Stimulated activated CD8-positive, alpha-beta memory T cell treated with anti-CD3 and anti-CD28 coated beads, Interleukin-15, amount 100 ng/mL, for 4 hours (primary cell): ENCODE results near the gene ASPM.
"Not testable (repeated sequence)": the region's sequence is repeated elsewhere in the genome, so short reads cannot be mapped to it uniquely, and the experiment has no call there.

Experiments used
- DNase-seq, 2 donors: peaks; one replicate each; pipeline ENCODE4 v3.0.0-alpha.2; 2020; ENCODE audit warnings: low read depth in 2 of 2

ASPM gene

DNA sequence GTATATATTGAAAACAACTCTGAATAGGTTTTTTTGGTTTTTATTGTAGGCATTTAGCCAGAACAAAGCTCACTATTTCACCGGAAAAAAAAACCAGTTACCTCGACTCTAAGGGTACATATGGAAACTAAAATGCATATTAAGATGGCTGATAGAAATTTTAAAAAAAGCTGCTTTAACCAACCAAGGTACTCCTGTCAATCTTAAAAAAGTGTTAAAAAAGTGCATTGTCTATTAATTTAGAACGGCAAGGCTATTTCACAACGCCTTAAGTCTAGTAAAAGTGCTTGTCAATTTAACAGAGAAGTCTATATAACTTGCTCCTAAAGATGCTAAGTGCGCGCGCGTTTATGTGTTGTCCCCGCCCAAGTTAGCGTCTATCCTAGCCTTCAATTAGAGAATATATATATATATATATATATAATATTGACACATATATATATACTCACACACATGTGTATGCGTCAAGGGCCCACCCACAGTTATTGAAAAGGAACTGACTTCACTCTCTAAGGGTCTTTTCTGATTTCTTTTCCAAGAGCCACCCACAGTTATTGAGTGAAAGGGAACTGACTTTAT, 934 bp downstream of the ASPM start:
- no peak for DNase-seq

DNA sequence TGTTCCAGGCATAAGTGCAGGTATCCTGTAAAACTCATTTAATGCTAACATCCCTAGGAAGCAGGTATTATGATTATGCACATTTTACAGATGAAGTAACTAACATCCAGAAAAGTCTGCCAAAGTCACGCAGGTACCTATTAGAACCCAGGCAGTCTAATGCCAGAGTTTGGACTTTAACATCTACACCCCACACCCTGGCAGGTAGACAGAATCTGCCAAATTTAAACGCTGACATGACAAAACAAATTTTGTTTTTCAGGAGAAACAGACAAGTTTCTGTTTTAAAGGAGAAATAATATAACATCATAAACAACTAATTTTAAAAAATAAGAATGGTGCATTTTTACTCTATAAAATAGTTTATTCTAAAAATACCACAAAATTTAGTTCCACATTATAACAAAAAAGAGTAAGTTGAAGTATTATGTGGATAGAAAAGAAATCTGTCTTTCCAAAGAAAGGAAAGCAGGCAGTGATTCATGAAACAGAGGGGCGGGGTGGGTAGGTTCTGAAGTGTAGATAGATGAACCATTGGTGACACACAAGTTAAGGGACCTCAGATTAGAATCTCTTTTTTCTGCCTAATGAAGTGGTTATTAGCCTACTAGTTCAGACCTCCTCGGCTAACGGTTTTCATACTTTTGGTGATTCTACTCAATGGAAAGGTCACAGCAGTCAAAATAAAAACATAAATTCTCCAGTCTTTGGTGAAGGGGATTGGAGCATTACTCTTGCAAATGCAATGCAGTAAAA, 1.7 kb downstream of the ASPM start:
- no peak for DNase-seq

DNA sequence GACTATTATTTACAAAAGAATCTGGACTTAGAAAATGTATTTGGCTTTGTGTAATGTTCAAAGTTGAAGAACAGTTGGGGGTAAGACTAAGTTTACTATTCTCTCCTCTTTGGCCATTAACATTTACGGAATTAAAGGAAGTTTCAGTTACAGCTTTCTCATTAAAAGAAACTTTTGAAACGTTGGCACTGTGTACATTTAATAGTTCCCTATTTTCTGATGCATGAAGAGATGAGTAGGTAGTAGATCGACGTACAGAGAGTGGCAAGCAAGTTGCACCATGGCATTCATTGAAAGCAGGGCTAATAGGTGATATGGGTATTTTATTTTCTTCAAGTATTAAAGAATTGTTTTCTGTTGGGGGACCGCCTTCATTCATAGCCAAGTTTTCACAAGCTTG, 3.2 kb downstream of the ASPM start:
- DNase-seq: no peak

DNA sequence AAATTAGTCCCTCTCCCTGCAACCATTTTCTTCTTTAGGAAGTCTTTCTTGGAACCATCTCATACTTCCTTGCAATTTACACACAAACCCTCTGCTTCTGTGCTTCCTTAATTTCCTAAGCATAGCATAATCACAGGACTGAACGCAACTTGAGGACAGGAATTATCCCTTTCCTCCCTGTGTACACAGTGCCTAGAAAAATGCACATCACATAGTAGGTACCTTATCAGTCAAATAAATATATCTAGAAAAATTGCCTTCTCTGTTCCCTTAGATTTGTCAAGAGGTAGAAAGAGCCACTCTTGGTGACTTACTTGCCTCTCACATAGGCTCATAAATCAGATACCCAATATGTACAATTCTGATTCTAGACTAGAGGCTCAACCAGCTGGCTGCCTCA, 4.9 kb downstream of the ASPM start:
- no peak for DNase-seq

DNA sequence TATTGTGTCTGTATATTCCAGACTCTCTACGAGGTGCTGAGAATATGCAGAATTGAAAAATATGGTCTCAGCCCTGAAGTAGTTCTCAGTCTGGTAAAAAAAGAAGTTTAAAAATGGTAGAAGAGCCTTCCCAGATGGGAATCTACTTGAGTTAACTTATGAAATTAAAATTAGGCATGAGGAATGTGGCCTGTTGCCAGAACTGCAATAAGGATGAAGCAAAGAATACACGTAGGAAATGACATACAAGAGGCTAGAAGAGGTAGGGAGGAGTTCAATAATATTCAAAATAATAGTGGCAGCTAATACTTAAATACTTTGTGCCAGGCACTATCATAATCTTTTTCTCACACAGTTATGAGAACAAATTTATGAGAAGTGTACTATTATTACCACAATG, 6.3 kb downstream of the ASPM start:
- no peak for DNase-seq

DNA sequence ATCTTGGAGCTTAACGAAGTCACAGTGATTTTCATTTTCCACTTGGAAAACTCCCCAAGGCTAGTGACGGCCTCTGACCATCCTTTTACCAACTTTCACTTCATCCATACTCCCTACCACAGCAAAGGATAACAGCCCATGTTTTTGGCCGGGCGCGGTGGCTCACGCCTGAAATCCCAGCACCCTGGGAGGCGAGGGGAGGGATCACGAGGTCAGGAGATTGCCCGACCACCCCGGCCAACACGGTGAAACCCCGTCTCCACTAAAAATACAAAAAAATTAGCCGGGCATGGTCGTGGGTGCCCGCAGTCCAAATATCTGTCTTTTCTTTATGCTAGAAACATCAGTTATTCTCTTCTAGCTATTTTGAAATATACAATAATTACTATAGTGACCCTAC, 7.3 kb downstream of the ASPM start:
- DNase-seq: no peak

DNA sequence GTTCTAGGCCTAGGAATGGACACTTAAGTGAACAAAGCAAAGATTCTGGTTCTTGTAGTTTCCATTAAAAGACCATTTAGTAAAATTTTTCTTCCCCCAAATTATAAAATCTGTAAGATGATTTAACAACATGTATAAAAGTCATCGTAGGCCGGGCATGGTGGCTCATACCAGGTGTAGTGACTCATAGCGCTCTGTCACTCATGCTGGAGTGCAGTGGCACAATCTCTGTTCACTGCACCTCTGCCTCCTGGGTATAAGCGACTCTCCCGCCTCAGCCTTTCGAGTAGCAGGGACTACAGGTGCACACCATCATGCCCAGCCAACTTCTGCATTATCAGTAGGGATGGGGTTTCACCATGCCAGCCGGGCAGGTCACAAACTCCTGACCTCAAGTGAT, 9.1 kb downstream of the ASPM start:
- no peak for DNase-seq

DNA sequence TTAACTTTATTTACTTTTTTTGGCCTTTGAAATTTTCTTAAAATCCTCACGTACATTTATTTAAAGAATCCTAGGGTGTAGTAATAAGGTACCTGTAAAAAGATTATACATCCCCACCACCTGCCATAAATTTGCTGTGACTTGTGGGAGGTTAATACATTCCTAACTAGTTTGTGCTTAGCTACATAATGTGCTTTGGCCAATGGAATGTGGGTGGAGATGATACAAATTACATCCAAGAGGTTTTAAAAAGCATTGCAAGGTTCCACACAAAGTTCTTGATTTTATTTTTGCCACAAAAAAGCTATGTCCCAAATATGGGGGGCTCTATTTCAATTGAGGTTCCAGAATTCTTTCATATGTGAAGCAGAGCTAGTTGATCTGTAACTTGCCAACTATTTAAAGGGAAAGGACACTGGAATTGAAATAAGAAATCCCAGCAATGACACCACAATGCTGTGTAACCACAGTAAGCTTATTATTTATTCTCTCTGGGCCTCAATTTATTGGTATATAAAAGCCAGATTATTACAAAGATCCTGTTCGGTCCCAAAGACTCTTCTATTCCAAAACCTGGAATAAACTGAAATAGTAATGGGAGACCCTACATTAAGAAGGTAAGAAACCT, 15.7 kb downstream of the ASPM start:
- no peak for DNase-seq

DNA sequence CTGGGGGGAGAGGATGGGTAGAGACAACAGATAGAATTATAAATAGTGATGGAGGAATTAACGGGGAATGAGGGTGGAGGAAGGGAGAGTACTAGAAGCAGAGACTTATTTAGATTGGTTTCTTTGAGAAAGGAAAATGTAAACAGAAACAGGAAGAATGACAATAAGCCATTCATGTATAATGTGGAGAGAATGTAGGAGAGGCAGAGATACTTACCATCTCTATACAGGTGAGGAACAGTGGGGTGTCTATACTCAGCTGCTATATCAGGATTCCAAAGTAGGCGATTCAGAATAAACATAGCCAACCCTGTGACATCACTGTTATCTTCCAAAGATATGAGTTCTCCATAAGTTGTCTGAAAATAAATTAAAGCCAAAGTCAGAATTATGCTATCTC, 16.8 kb downstream of the ASPM start:
- no peak for DNase-seq

DNA sequence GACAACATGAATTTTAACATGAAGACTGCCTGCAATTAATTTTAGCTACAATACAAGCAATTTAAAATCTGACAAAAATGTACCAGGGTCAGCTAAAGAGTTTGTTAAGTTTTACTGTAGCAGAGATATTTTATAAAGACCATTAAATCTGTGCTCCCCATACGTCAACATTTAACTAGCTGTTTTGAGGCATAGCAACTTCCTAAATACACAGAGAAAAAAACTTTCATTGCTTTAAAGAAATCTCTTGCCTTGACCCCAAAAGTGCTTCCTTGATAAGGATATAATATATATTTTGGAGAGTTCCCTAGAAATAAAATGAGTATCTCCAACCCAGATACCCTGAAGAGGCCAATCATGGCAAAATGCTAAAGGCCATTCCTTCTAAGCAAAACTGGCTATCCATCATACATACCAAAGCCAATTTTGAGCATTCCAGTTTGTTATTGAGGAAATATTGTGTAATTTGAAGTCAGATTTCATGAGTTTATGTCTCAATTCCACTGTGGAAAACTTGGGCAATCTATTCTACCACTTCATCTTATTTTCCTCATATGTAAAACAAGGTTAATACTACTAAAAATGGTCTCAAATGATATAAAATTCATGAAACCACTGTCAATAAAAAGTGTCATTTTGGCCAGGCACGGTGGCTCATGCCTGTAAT, 19.1 kb downstream of the ASPM start:
- DNase-seq: no peak

DNA sequence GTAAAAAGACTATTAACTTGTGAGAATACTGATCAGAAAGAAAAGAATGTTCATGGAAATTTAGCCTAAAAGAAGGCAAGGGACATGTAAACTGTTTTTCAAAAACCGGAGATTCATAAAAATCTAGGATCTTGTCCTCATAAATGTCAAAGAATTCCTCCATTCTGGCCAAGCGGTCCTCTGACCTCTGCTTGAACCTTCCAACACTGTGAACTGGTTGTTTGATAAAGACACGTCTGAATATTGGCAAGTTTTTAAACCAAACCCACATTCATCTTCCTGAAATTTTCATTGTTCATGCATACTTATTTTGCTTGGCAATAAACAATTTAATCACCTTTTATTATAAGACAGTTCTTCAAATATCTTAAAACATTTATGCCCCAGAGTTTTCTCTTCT, 19.8 kb downstream of the ASPM start:
- DNase-seq: no peak

DNA sequence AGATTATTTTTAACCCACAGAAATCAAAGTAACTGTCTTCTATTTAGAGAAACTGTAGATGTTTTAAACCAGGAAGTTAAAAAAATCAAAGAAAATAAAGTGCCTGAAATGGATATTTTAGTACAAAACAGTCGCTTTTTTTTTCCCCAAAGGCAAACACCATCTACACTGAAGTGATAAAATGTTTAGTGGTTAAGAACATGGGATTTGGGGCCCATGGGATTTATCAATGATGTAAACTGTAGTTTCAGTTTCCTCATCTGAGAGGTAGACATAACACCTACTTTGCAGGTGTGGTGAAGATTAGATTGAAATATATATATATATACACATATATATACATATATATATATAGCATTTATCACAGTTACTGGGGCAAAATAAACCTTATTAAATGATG, 22.1 kb downstream of the ASPM start:
- DNase-seq: no peak

DNA sequence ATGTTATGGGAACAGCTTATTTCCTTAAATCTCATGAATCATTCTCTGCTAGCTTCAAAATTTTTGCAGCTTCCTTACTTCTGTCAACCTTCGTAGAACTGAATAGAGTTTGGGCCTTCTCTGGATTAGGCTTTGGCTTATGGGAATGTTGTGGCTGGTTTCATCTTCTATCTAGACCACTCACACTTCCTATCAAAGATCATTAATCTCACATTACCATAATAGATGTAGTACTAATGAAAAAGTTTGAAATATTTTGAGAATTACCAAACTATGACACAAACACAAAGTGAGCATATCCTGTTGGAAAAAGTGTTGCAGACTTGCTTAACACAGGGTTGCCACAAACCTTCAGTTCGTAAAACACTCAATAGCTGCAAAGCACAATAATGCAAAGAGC, 30.3 kb downstream of the ASPM start:
- DNase-seq: no peak

DNA sequence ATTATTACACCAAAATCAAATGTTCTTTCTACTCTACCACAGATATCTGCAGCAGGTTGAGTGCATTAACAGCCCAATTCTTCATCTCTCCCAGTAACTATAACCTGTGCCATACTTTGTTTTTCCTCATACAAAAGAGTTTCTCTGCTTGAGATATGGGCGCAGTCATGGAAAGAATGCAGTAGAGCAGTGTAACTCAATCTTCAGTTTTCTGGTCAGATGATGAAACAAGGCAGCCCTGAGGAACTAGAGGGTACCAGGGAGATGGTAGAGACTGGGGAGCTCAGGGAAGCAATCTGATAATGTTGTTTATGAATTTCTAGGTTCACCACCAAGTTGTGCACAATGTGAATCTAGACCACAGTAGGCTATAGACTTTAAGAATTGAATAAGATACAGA, 39.6 kb downstream of the ASPM start:
- no peak for DNase-seq

DNA sequence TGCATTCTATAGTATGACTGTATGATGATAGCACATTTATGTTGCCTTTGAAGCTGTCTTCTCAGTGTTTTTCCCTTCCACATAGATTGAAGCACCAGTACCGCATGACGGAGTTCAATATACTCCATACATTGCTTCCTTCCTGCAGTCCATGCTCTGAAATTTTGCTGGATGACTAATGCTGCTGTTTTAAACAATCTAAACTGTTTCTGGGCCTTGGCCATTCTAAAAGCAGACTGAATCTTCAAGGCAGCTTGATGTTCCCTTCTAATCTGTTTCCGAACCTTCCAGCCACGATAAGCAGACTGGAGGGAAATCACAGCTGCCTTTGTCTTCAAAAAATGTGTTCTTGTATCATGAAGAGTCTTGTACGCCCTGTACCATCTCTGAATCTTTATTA, 43.2 kb downstream of the ASPM start:
- DNase-seq: no peak

DNA sequence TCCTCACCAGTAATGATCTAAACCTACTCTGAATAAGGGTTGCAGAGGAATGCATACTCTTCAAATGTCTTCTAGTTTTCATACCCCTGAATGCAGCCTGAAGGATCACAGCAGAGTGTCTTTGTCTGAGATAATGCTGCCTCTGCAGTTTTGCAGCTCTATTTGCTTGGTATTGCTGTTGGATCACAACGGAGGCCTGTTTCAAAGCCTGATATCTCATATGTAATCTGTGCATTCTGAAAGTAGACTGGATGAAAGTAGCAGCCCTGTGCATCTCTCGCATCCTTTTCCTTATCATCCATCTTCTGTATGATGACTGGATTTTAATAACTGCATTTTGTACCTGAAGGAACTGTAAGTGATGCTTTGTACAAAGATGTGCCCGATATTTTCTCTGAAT, 44.5 kb downstream of the ASPM start:
- no peak for DNase-seq

DNA sequence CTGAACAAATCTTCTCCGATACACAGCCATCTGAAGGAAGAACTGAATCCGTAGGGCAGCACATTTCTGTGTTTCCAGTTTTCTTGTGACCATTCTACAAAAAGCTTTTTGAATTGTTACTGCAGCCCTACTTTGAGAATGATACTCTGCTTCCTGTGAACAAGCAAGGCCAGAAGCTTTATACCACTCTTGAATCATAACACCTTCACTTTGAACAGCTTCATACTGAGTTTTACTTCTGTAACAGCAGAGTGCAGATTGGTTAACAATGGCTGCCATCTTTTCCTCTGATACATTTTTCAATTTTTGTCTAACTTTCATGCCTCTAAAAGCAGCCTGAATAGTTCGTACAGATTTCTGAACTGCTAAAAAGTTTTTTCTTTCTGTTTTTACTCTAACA, 45.8 kb downstream of the ASPM start:
- no peak for DNase-seq

DNA sequence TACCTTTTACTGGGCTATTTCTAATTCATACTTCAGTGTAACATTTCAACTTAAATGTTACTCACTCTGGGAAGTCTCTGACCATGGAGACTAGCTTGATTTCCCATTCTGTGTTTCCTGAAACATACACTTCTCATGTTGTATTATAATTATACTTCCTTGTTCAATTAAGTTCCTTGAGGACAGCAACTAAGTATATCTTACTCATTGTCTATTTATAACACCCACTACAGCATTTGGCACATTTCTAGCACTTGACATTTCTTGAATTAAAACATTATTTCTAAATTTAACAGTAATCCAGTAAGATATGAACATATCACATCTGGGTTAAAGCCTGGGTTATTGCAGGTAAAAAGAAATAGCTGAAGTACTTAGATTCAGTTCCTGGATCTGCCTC, 47.0 kb downstream of the ASPM start:
- DNase-seq: no peak

DNA sequence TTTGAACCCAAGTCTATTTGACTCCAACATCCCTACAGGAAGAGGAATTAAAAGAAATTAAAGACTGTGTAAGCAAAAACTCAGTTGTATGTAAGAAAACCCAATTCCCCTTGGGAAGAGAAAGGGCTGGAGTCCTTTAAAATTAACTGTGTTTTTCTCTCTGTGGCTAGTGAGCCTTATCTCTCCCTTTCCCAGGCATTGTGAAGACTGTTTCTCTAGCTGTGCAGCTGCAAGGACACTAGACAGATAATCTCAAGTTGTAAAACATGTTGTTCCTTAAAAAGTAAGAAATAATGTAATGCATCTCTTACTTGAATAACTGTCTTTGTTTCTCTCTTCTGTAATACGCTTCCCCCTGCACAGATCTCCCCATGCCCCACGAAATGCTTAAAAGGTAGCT, 49.5 kb downstream of the ASPM start:
- not testable (repeated sequence) for DNase-seq

DNA sequence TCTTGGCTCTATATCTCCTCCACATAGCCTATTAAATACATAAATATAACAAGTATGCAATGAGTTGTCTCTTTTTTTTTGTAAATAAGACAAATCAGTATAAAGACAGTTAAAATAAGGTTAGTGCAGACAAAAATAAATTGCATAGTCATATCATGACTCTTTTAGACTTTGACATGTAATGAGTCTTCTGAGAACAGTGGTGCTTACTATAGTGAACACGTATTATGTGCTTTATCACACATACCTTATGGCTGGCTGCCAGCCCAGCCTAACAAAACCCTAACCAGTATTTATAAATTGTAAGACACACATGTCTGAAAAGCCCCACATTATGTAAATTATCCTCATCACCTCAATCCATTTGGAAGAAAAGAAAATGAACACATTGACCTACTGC, 50.3 kb downstream of the ASPM start:
- no peak for DNase-seq

DNA sequence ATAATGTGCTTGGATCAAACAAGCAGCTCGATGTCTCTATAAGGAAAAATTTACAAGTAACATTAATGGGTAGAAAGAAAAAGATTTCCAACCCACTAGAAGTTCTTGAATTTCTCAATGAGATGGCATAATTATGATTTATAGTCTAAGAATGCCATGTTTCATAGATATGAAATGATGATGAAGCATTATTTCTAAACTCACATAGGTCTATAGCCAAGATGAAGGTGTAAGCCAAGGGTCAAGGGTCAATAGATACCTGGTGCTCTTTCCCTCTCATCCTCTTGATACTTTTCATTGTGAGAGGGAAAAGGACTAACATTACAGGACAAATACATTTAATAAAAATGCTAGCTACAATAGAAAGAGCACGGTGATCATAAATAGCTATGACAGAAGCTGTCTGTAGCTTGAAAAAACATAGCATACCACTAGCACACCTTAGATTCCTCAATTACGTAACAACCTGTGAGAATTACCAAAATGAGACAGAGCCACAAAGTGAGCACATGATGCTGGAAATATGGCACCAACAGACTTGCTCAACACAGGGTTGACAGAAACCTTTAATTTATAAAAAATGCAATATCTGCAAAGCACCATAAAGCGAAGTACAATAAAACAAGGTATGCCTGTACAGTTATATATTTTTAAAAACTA, 53.1 kb downstream of the ASPM start:
- no peak for DNase-seq

DNA sequence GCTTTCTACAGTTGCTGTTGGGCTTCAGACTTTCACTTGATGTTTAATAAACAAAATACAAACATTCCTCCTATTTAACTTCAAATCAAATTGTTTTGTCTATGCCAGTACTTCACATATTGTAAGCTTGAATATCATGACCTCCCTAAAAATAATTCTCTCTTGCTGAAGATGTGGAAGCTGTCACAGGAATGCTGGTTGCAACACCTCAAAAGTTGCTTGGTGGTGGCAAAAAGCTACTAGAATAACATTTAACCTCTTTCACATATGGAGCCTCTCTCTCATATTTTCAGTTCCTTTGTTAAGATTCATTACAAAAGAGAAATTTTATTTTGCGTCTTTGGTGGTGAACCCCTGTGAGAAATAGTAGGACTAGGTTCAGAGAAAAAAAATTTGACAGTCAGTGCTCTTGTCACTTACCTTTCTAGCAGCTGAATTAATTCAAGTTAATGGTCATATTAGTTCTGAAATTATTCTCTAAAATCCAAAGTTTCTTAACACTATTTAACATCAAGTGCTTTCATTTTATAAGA, 53.9 kb downstream of the ASPM start:
- DNase-seq: no peak
